Activated CD4-positive, alpha-beta memory T cell treated with anti-CD3 and anti-CD28 coated beads for 36 hours (primary cell): ENCODE measurements around the gene NOCT. TPM values are rescaled to one million over a fixed set of nuclear protein-coding genes. Genes with fewer than 3 reads are reported as not detected.
"Not testable (repeated sequence)": the region's sequence is repeated elsewhere in the genome, so short reads cannot be mapped to it uniquely, and the experiment has no call there.

ENCODE experiments used
- CTCF ChIA-PET: fragments of 350-600 bp; sonication (Branson Sonifier 250); formaldehyde crosslinking; loops from one replicate; lab custom pipeline; 2021; ENCODE audit warnings: antibody characterized with exemption, inconsistent platforms; lab: Charles Lee
- POLR2A ChIA-PET: fragments of 350-600 bp; sonication (Branson Sonifier 250); formaldehyde crosslinking; loops from one replicate; lab custom pipeline; 2021; ENCODE audit warnings: antibody characterized with exemption; lab: Charles Lee
- DNase-seq: peaks from one replicate; pipeline ENCODE4 v3.0.0-alpha.2; 2020
- H3K27ac Mint-ChIP-seq: one replicate; pipeline ENCODE4 v1.8.0; 2021; ENCODE audit warnings: mixed read lengths
- H3K27me3 Mint-ChIP-seq: one replicate; pipeline ENCODE4 v1.8.0; 2021; ENCODE audit warnings: mixed read lengths
- H3K36me3 Mint-ChIP-seq: one replicate; pipeline ENCODE4 v1.8.0; 2021; ENCODE audit warnings: mixed read lengths
- H3K4me1 Mint-ChIP-seq: one replicate; pipeline ENCODE4 v1.8.0; 2021; ENCODE audit warnings: low read depth, mixed read lengths
- H3K4me3 Mint-ChIP-seq: one replicate; pipeline ENCODE4 v1.8.0; 2021; ENCODE audit warnings: mild to moderate bottlenecking, mixed read lengths
- H3K9me3 Mint-ChIP-seq: one replicate; pipeline ENCODE4 v1.8.0; 2021; ENCODE audit warnings: mixed read lengths
- intact Hi-C: fragments of 100-400 bp; cut with micrococcal nuclease; formaldehyde crosslinking; loops from one replicate; pipeline ENCODE4 v1.15.1; 2023
- total RNA-seq, 2 experiments: library from RNA; stranded (reverse); gene quantifications; one replicate each; pipeline ENCODE4 v1.2.3, GENCODE V29; 2021

The NOCT gene
- total RNA-seq, 2 experiments from 2014 or later, result 12.2 to 14.3 TPM

- CTCF ChIA-PET, result no interaction called here
- Mint-ChIP-seq H3K4me3 (no peak overlapping the region), H3K36me3 (no peaks in the 10 kb centered on the region), H3K27ac (no peak overlapping the region), H3K27me3 (peaks cover 2% of the 10 kb centered on the region), H3K4me1 (no peaks in the 10 kb centered on the region), H3K9me3 (no peaks in the 10 kb centered on the region)
- POLR2A ChIA-PET, result no interaction called here
- no peak for DNase-seq
- intact Hi-C loops, result no loop called here
These were observed 30.9 kb upstream of the NOCT start for GRCh38 chr4:138984647-138985046.

GRCh38 chr4:138992676-138993075 lies 22.9 kb upstream of the NOCT start:
- intact Hi-C loops, result no loop called here
- Mint-ChIP-seq H3K27me3 (peaks cover 2% of the 10 kb centered on the region), H3K9me3 (no peaks in the 10 kb centered on the region), H3K27ac (no peak overlapping the region), H3K4me3 (no peak overlapping the region), H3K36me3 (no peaks in the 10 kb centered on the region), H3K4me1 (no peaks in the 10 kb centered on the region)
- CTCF ChIA-PET, result no interaction called here
- POLR2A ChIA-PET, result no interaction called here
- DNase-seq, result no peak

GRCh38 chr4:138996090-138996489 lies 19.5 kb upstream of the NOCT start:
- intact Hi-C loops, result no loop called here
- Mint-ChIP-seq H3K4me1 (no peaks in the 10 kb centered on the region), H3K27me3 (no peaks in the 10 kb centered on the region), H3K9me3 (no peaks in the 10 kb centered on the region), H3K4me3 (no peak overlapping the region), H3K36me3 (no peaks in the 10 kb centered on the region), H3K27ac (no peak overlapping the region)
- DNase-seq, result no peak
- ChIA-PET CTCF (no interaction called here), POLR2A (no interaction called here)

- DNase-seq, result no peak
- intact Hi-C loops, result no loop called here
- Mint-ChIP-seq H3K4me3 (no peak overlapping the region), H3K27ac (no peak overlapping the region), H3K9me3 (no peaks in the 10 kb centered on the region), H3K27me3 (no peaks in the 10 kb centered on the region), H3K36me3 (no peaks in the 10 kb centered on the region), H3K4me1 (no peaks in the 10 kb centered on the region)
- POLR2A ChIA-PET, result no interaction called here
- CTCF ChIA-PET, result interaction anchor here (0.9 kb wide), 1 partner anchor 31 kb away, joined by 3 read pairs; no protein-coding TSS in a partner anchor
These were observed 15.9 kb upstream of the NOCT start for GRCh38 chr4:138999666-139000065.

DNA sequence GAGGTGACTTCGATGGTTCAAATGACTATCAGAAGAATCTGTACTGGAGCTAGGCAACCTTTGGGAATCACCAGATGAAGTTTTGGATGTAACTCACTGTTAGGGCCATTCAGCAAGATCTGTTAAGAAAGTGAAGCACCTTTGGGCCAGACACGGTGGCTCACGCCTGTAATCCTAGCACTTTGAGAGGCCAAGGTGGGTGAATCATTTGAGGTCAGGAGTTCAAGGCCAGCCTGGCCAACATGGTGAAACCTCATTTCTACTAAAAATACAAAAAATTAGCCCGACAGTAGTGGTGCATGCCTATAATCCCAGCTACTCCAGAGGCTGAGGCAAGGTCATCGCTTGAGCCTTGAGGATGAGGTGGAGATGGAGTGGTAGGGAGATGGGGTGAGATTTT lies 15.4 kb upstream of the NOCT start:
- H3K27me3 Mint-ChIP-seq, H3K27ac Mint-ChIP-seq, DNase-seq, H3K36me3 Mint-ChIP-seq, H3K9me3 Mint-ChIP-seq, H3K4me1 Mint-ChIP-seq, POLR2A ChIA-PET, intact Hi-C loops, H3K4me3 Mint-ChIP-seq: not testable (repeated sequence)
- CTCF ChIA-PET, result interaction anchor here (0.9 kb wide), 1 partner anchor 30 kb away, joined by 3 read pairs; no protein-coding TSS in a partner anchor

GRCh38 chr4:139001430-139001829 lies 14.2 kb upstream of the NOCT start:
- H3K9me3 Mint-ChIP-seq, CTCF ChIA-PET, H3K27me3 Mint-ChIP-seq, H3K4me1 Mint-ChIP-seq, H3K27ac Mint-ChIP-seq, POLR2A ChIA-PET, DNase-seq, H3K36me3 Mint-ChIP-seq, intact Hi-C loops, H3K4me3 Mint-ChIP-seq: not testable (repeated sequence)

DNA sequence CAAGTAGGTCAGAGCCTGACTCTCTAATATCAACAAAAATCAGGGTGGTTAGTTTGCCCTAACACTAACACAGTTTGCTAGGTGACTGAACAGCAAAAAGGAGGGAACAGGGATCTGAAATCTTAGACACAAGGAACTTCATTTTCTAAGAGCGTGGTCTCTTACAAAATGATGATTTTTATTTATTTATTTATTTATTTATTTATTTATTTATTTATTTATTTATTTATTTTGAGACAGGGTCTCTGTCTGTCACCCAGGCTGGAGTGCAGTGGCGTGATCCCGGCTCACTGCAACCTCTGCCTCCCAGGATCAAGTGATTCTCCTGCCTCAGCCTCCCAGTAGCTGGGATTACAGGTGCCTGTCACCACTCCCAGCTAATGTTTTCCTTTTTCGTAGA lies 11.9 kb upstream of the NOCT start:
- DNase-seq, H3K9me3 Mint-ChIP-seq, H3K4me3 Mint-ChIP-seq, H3K36me3 Mint-ChIP-seq, intact Hi-C loops, H3K27ac Mint-ChIP-seq, H3K27me3 Mint-ChIP-seq, H3K4me1 Mint-ChIP-seq: not testable (repeated sequence)
- ChIA-PET CTCF (interaction anchor here (0.6 kb wide), 1 partner anchor 27 kb away, joined by 3 read pairs; no protein-coding TSS in a partner anchor), POLR2A (interaction anchor here (1.4 kb wide), 1 partner anchor 11 kb away, joined by 3 read pairs; no protein-coding TSS in a partner anchor)

DNA sequence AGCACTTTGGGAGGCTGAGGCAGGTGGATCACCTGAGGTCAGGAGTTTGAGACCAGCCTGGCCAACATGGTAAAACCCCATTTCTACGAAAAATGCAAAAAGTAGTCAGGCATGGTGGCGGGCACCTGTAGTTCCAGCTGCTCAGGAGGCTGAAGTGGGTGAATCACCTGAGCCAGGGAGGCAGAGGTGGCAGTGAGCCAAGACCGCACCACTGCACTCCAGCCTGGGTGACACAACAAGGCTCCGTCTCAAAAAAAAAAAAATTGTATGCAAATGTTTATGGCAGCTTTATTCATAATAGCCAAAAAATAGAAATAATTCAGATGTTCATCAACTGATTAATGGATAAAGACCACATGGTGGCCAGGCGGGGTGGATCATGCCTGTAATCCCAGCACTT lies 9.8 kb upstream of the NOCT start:
- ChIA-PET CTCF (no interaction called here), POLR2A (no interaction called here)
- peaks cover 6% of the 10 kb centered on the region for H3K9me3 Mint-ChIP-seq
- no peak overlapping the region for H3K4me3 Mint-ChIP-seq
- H3K4me1 Mint-ChIP-seq, result no peaks in the 10 kb centered on the region
- intact Hi-C loops, result no loop called here
- no peak overlapping the region for H3K27ac Mint-ChIP-seq
- no peaks in the 10 kb centered on the region for H3K27me3 Mint-ChIP-seq
- no peak for DNase-seq
- no peaks in the 10 kb centered on the region for H3K36me3 Mint-ChIP-seq

DNA sequence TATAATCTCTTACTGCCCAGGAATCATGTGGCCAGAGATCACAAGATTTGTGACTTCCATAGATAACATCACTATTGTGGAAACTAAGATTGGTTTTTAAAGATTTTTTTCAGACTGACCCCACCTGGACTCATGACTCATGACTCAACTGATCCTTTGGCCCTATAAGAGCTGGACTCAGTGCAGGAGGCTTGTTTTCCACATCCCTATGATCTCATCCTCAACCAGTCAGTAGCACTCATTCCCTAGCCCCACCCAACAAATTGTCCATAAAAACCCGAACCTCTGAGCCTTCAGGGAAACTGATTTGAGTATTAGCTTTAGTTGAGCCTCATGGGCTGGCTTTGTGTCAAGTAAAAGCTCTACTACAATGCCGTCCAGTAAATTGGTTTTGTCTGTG lies 7.9 kb upstream of the NOCT start:
- Mint-ChIP-seq H3K27me3 (no peaks in the 10 kb centered on the region), H3K27ac (no peak overlapping the region), H3K4me1 (no peaks in the 10 kb centered on the region), H3K36me3 (no peaks in the 10 kb centered on the region), H3K9me3 (peaks cover 6% of the 10 kb centered on the region), H3K4me3 (no peak overlapping the region)
- no peak for DNase-seq
- ChIA-PET CTCF (interaction anchor here (1.4 kb wide), 1 partner anchor 23 kb away, joined by 5 read pairs; no protein-coding TSS in a partner anchor), POLR2A (no interaction called here)
- intact Hi-C loops, result no loop called here

GRCh38 chr4:139008278-139008677 lies 7.3 kb upstream of the NOCT start:
- intact Hi-C loops, H3K36me3 Mint-ChIP-seq, POLR2A ChIA-PET, H3K4me1 Mint-ChIP-seq, H3K4me3 Mint-ChIP-seq, H3K27me3 Mint-ChIP-seq, DNase-seq, H3K9me3 Mint-ChIP-seq, H3K27ac Mint-ChIP-seq: not testable (repeated sequence)
- CTCF ChIA-PET, result interaction anchor here (1.2 kb wide), 1 partner anchor 22 kb away, joined by 3 read pairs; no protein-coding TSS in a partner anchor

DNA sequence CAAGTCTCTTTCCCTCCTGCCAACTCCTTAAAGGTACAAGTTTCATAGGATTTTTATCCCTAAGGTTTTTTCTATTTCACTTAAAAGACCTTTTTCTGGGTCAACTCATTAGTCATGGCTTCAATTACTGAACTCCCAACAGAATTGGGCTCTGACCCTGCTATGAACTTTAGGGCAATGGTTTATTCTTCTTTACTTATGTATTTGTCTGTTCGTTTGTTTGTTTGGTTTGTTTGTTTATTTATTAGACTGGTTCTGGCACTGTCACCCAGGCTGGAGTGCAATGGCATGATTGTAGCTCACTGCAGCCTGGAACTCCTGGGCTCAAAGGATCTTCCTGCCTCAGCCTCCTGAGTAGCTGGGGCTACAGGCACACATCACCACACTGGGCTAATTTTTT lies 5.9 kb upstream of the NOCT start:
- no peak for DNase-seq
- Mint-ChIP-seq H3K27me3 (no peaks in the 10 kb centered on the region), H3K4me1 (peaks cover 13% of the 10 kb centered on the region), H3K36me3 (no peaks in the 10 kb centered on the region), H3K4me3 (no peak overlapping the region), H3K27ac (no peak overlapping the region), H3K9me3 (peaks cover 6% of the 10 kb centered on the region)
- intact Hi-C loops, result no loop called here
- CTCF ChIA-PET, result interaction anchor here (0.8 to 1.2 kb wide), 2 partner anchors 21 to 138 kb away, joined by 3 to 4 read pairs; no protein-coding TSS in a partner anchor
- POLR2A ChIA-PET, result no interaction called here

DNA sequence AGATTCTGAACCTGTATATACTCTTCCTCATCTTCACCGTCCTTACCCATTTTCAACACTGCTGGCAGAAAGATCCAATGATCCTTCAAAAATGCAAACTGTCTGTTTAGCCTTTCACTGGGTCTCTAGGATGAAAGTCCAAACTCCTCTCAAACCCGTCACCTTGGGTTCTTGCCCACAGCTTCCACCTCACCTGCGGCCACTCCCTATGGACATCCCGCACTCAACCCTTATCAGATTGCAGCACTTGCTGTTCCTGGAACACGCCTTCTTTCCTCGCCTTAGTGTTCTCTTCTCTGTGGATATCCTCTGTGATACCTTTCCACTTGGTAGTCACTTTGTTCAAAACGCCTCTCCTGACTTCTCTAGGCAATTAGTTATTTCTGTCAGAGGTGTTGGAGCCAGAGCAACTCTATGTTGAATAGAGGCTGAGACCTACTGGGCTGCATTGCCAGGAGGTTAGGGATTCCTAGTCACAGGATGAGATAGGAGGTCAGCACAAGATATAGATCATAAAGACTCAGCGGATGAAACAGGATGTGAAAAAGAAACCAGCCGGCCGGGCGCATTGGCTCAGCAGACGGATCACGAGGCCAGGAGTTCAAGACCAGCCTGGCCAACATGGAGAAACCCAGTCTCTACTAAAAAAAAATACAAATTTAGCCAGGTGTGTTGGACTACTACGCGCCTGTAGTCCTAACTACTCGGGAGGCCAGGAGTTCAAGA lies 4.2 kb upstream of the NOCT start:
- no peak for DNase-seq
- ChIA-PET POLR2A (no interaction called here), CTCF (no interaction called here)
- Mint-ChIP-seq H3K27ac (no peak overlapping the region), H3K27me3 (no peaks in the 10 kb centered on the region), H3K9me3 (peaks cover 6% of the 10 kb centered on the region), H3K4me1 (peaks cover 19% of the 10 kb centered on the region), H3K36me3 (peaks cover 2% of the 10 kb centered on the region), H3K4me3 (no peak overlapping the region)
- intact Hi-C loops, result no loop called here
